ENCODE measurements around the gene FHAD1. TPM values are rescaled to one million over a fixed set of nuclear protein-coding genes. Genes with fewer than 3 reads are reported as not detected.

FHAD1 gene
- polyA plus RNA-seq, 3 donors = 0.67 to 0.69 TPM; not detected in 1

- no peaks in the 10 kb centered on the region for H3K9me3 Mint-ChIP-seq
- Histone ChIP-seq H3K9me3 (replicated peaks in 1 of 2; ENCODE audit: control insufficient read depth in 1 of 2, insufficient read depth in 1 of 2, low read length in 2 of 2) (no peaks in the 10 kb centered on the region), H3K9ac (ENCODE audit: insufficient read depth, low read length, poor library complexity, severe bottlenecking) (no peak overlapping the region), H3K79me2 (ENCODE audit: insufficient read depth, low read length) (no peaks in the 10 kb centered on the region), H3K36me3 (replicated peaks in 1 of 2; ENCODE audit: control insufficient read depth in 1 of 2, insufficient read depth in 2 of 2, low read length in 2 of 2) (no peaks in the 10 kb centered on the region), H3K4me1 (ENCODE audit: control insufficient read depth in 1 of 2, insufficient read depth in 2 of 2, low read length in 2 of 2) (peaks cover 40 to 43% of the 10 kb centered on the region in 2 donors), H3K27me3 (ENCODE audit: control insufficient read depth in 2 of 2, insufficient read depth in 2 of 2, low read length in 2 of 2) (no peaks in the 10 kb centered on the region), H3K4me2 (replicated peaks; ENCODE audit: extremely low read depth, low read length, poor library complexity, severe bottlenecking) (no peak overlapping the region), H3K27ac (ENCODE audit: low read depth in 1 of 2, low read length in 2 of 2) (no peak overlapping the region), H2AFZ (ENCODE audit: insufficient read depth, low read depth, low read length, poor library complexity, severe bottlenecking) (no peak overlapping the region), H3K4me3 (replicated peaks in 1 of 3; ENCODE audit: low read depth in 2 of 3, low read length in 3 of 3) (no peak overlapping the region), H4K20me1 (ENCODE audit: insufficient read depth, low read length) (no peaks in the 10 kb centered on the region)
- peaks cover 46% of the 10 kb centered on the region for H3K4me1 Mint-ChIP-seq
- intact Hi-C loops (cut with micrococcal nuclease) = loop anchor here in 1 of 2 donors (5.0 kb wide), 1 partner anchor 63 kb away; no protein-coding TSS in a partner anchor
- H3K4me3 Mint-ChIP-seq = no peak overlapping the region
- peaks cover 3 to 4% of the 10 kb centered on the region in 2 donors for H3K36me3 Mint-ChIP-seq
- 94% methylated on average over 6 of the region's 6 CpGs for WGBS (ENCODE audit: insufficient coverage)
- no peak for DNase-seq
- peaks cover 0 to 9% (median 3%) of the 10 kb centered on the region in 3 donors for H3K27me3 Mint-ChIP-seq (ENCODE audit: low read depth in 3 of 3)
- TF ChIP-seq CTCF (IDR thresholded peaks at IDR 0.05) = no peak
- H3K27ac Mint-ChIP-seq = no peak overlapping the region
These were observed 102.1 kb downstream of the FHAD1 start for GRCh38 chr1:15349133-15349532.

- no peak for TF ChIP-seq CTCF (IDR thresholded peaks at IDR 0.05)
- peaks cover 3 to 4% of the 10 kb centered on the region in 2 donors for H3K36me3 Mint-ChIP-seq
- H3K9me3 Mint-ChIP-seq = no peaks in the 10 kb centered on the region
- Histone ChIP-seq H3K4me2 (replicated peaks; ENCODE audit: extremely low read depth, low read length, poor library complexity, severe bottlenecking) (no peak overlapping the region), H3K27me3 (ENCODE audit: control insufficient read depth in 2 of 2, insufficient read depth in 2 of 2, low read length in 2 of 2) (no peaks in the 10 kb centered on the region), H4K20me1 (ENCODE audit: insufficient read depth, low read length) (no peaks in the 10 kb centered on the region), H3K9ac (ENCODE audit: insufficient read depth, low read length, poor library complexity, severe bottlenecking) (no peak overlapping the region), H2AFZ (ENCODE audit: insufficient read depth, low read depth, low read length, poor library complexity, severe bottlenecking) (no peak overlapping the region), H3K79me2 (ENCODE audit: insufficient read depth, low read length) (no peaks in the 10 kb centered on the region), H3K9me3 (replicated peaks in 1 of 2; ENCODE audit: control insufficient read depth in 1 of 2, insufficient read depth in 1 of 2, low read length in 2 of 2) (no peaks in the 10 kb centered on the region), H3K4me3 (replicated peaks in 1 of 3; ENCODE audit: low read depth in 2 of 3, low read length in 3 of 3) (no peak overlapping the region), H3K27ac (ENCODE audit: low read depth in 1 of 2, low read length in 2 of 2) (no peak overlapping the region), H3K4me1 (ENCODE audit: control insufficient read depth in 1 of 2, insufficient read depth in 2 of 2, low read length in 2 of 2) (peaks cover 29 to 33% of the 10 kb centered on the region in 2 donors), H3K36me3 (replicated peaks in 1 of 2; ENCODE audit: control insufficient read depth in 1 of 2, insufficient read depth in 2 of 2, low read length in 2 of 2) (no peaks in the 10 kb centered on the region)
- peaks cover 38% of the 10 kb centered on the region for H3K4me1 Mint-ChIP-seq
- DNase-seq = no peak
- WGBS (ENCODE audit: insufficient coverage) = 92% methylated on average over 9 of the region's 10 CpGs
- H3K4me3 Mint-ChIP-seq = no peak overlapping the region
- H3K27ac Mint-ChIP-seq = peak overlapping the region in 1 of 7 donors; percentile 40
- intact Hi-C loops (cut with micrococcal nuclease) = no loop called here
- H3K27me3 Mint-ChIP-seq (ENCODE audit: low read depth in 3 of 3) = peaks cover 0 to 10% (median 2%) of the 10 kb centered on the region in 3 donors
These were observed 103.1 kb downstream of the FHAD1 start for GRCh38 chr1:15350151-15350550.
